GM03348 (cell line): Measurements from ENCODE around the gene MORC1.
"Not testable (repeated sequence)": the region's sequence is repeated elsewhere in the genome, so short reads cannot be mapped to it uniquely, and the experiment has no call there.

Experiments used
- DNase-seq: peaks from one replicate; pipeline ENCODE4 v3.0.0; 2012; ENCODE audit warnings: low spot score

The MORC1 gene

DNA sequence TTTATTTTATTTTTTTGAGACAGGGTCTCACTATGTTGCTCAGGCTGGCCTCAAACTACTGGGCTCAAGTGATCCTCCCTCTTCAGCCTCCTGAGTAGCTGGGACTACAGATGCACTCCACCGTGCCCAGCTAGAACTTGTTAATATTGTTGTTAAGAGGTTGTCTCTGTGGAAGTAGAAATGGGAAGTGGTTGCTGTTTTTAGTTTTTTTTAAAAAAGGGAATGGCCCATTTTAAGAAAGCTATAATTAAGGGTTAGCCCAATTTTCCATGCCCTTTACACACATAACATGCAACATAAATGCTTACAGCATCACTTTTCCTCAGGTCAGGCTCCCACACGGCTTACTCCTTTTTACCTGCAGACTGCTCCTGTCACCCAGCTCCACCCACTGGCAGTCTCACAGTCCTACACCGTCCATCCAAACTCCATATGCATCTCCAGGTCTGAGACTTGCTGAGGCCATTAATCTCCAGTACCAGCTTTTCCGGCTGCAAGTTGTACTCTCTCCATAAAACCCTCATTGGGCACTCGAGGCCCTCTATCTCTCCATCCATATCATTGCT is 19.8 kb downstream of the MORC1 start:
- DNase-seq = no peak

DNA sequence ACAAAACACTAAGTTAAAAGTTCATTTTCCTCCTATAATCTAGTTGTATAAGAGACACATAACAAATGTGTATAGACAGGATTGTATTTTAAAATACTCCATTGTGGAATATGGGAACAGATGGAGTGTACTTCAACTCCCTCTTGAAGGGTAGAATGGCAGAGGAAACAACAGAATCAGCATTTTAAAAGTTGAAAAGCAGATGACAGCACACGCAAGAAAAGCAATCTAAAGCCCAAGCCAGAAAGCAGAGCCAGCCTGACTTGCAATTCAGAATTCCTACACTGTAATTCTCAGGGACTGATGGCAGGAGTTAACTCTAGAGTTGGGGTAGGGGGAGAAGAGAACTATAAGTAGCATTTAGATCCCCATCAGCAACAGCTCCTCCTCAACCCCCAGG is 22.8 kb downstream of the MORC1 start:
- DNase-seq = no peak

DNA sequence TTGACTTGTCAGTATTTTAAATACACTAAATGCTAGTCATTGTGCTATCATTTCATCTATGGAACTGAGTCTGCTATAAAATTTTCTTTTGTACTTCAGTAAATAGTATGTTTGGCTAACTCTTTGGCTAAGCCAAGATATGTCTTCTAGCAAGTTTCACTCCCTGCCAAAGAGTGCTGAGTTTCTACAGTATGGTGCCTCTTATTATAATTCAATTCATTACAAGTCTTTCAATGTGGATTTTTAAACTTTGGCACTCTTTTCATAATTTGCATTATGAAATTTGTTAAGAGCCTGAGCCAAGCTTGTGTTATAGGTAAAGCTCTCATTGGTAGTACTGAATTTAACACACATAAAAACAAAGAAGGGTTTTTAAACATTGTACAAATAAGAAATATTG is 24.4 kb downstream of the MORC1 start:
- no peak for DNase-seq

DNA sequence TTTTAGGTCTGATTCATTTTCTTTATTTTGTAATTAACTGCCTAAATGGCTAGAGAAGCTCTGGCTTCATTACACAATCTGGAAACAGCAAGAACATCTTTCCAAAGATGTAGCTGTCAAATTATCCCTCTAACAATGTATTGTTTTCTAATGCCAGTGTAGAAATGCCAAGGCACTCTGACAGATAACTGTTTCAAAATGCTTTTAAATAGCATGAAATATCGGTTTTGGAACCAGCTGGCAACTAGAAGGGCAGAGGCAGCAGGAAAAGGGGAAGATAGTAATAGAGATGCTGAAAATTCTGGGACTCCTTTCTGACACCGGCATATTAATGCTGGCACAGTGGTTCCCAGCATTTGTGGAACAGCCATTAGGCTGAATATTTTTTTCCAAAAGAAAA is 26.1 kb downstream of the MORC1 start:
- DNase-seq = no peak

DNA sequence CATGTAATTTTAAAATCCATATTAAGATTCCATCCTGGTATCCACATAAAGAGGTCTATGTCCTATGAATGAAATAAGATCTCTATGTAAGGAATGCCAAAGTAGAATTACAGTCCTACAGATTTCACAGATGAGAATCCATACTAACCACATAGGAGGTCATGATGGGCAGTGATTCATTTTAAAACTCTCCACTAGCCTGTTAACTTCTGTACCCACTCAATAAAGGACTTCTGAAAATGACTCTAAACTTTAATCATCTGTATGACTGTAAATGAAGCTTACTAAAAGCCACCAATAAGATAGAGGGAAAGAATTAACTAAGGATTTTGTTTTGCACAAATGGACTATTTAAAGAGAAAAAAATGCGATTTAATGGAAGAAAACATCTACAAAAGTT is 28.7 kb downstream of the MORC1 start:
- DNase-seq = no peak

DNA sequence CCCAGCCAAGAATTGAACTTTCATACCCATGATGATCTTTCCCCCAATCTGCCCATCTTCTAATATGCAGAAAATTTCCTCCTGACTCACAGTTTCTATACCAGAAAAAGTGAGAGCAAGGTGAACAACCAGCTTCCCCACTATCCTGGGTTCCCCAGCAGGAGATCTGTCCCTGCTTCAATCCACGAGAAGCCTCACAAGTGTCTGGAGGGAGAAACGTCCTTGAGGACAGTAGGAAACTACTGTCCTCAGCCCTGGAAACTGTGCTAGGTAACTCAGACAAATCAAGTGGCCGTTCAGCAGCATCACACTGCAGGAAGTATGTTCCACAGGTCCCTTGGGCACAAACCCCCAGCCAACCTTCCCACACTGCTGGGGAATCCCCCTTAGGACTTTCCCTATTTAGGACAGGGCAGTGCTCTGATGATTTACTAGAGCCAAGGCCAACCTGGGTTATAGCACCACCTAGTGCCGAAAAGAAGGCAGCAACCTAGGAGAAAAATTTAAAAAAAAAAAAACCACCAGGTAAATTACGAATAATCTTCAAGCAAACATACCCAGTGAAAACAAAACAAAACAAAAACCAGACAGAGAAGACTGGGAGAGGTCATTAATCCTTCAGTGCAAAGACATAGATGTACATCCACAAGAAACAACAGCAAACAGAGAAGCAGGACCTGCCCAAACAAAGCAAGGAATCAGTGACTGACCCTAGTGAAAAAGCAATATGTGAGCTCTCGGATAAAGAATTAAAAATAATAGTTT is 36.0 kb downstream of the MORC1 start:
- DNase-seq = peak; percentile 55

DNA sequence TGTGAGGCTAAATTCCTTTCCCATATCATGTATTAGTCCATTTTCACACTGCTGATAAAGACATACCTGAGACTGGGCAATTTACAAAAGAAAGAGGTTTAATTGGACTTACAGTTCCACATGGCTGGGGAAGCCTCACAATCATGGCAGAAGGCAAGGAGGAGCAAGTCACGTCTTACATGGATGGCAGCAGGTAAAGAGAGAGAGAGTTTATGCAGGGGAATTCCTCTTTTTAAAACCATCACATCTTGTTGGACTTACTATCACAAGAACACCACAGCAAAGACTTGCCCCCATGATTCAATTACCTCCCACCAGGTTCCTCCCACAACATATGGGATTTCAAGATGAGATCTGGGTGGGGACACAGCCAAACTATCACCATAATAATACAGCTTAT is 37.8 kb downstream of the MORC1 start:
- not testable (repeated sequence) for DNase-seq

DNA sequence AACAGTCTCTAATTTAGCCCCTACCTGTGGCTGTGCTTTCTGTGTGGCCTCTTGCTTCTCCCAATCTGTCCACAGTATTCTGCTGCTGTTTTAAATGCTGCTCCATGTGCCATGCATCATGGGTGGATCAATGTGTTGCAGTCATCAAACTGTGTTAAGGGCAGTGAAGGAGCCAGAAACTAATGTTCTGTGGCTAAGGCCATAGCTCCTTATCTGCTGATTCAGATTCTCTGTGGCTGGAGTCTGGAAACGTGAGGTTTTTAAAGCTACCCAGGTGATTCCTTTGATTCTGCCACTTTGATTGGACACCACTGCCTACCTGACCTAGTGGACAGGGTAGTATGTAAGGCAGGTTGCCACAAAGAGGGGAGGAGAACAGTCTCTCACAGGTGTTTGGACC is 44.8 kb downstream of the MORC1 start:
- DNase-seq = no peak

DNA sequence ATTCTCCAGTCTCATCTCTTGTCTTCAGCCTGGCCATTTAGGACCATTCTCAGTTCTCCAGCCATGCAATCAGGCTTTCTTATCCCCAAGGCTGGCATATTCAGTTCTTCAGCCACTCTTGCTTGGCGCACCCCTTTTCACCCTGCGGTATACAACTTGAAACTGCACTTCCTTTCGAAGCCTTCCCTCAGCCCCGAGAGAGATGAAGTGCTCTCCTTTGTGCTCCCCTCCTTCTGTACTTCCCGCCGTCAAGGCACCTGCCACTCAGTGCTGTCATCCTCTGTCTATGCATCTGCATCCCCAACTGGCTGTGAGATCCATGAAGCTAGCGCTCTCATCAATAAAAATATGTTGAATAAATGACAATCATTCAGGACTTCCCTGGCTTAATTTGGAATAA is 45.7 kb downstream of the MORC1 start:
- DNase-seq = no peak

DNA sequence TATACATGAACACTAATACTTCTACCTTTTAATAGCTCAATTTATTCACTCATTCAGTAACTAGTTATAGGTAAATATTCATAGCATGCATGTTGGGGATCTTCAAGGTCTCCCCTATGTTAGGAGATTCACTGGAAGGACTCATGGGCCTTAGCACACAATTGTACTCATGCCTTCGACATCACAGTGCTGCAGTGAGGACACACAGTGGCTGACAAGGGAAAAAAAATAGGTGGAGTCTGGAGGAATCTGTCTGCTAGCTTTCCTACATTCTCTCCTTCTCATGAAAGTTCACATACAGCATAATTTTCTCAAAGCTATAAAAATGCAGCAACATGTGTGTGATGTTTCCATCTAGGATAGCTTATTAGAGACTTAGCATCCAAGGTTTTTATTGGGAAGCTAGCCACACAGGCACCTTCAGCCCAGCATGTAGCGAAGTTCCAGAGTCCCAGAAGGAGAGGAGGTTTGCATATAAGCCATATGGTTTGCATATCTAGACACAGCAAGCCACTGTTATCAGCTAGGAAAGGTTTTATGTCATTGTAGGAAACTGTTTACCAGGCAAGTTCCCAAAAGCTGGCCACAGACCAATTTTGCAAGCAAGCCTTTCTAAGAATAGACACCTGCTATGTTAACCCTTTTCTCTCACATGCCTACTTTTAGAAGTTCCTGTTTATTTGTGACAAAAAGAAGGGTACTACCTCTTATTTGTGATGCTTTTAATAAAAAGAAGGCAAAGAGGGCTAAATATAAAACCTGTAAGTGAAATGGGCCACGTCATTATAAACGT is 46.4 kb downstream of the MORC1 start:
- DNase-seq = no peak

DNA sequence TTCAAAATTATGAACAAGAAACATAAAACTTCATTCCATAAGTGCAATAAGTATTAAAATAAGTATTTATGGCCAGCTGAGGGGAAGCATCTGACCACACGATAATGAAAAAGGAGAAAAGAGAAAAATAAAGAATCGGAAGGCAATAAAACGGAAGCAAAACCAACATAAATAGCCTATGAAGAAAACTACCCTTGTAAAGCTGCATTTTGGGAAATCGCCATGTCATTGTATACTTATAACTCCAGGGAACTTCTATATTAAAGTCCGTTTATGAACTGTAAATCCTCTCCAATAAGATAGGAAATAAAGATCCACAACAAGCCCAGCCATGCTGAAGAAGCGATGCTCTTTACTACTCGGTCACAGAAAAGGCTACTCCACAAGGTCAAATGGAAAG is 47.7 kb downstream of the MORC1 start:
- DNase-seq = no peak

DNA sequence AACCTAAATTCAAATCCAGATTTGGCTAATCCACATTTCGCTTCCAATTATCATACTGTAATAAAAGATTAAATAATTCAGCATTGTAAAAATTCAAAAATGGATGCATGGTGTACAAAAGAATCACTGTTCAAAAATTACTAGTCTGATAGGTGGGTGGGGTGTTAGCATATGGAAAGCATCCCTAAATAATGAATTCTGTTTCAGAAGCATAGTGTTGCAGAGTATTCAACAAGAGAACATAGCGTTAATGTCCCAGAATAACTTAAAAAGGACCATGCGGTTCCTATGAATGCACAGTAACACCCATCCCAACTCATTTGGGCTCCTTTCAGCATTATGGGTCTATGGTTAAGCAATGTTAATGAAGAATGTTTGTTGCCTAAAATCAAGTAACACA is 51.1 kb downstream of the MORC1 start:
- DNase-seq = no peak

DNA sequence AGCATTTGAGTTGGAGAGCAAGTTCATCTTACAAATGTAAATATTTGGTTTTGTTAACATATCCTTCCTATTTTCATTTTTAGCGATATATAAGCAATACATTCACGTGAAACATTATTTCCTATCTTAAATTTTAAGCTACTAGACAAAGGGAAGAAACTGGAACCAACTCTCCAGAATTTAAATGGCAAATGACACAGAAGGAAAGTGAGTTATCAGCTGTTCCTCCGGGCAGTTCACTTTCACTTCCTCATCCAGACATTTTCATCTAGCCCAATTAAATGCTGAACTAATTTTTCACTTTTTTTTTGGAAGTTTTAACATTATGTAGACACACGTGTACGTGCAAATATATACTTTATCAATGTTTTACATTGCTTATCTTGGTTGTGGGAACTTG is 58.7 kb downstream of the MORC1 start:
- DNase-seq = no peak

DNA sequence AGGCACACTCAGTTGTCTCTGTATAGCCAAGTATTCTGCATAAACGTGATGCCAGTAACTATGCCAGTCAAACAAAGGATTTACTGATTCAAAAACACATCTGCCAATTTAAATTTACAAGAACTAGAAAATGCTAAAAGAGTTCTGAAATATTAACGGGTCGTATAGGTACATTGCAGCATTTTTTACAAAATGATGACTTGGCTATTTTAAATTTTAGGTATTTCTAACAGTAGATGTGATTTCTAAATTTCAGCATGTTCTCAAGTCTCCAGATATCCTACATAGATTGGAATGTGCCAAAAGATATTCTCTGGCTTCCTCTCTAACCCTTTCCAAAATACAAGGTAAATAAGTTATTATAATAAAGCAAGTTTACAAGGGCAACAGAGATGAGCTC is 60.3 kb downstream of the MORC1 start:
- no peak for DNase-seq

DNA sequence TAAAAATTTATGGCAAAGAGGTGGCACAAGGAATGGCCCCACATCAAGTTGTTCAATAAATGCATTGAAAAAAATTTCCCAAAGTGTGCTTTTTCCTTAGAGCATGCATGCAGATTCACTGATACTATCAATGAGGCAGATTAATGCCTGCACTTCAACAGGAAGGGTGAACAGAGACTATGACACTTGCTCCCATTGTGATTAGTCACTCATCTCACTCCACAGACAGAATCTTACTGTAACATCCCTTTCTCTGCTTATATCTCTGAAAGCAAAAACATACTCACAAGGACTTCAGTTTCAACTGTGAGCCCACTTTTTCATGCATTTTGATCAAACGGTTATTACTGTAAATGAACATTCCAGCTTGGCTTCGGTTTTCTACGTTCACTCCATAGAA is 60.9 kb downstream of the MORC1 start:
- DNase-seq = no peak

DNA sequence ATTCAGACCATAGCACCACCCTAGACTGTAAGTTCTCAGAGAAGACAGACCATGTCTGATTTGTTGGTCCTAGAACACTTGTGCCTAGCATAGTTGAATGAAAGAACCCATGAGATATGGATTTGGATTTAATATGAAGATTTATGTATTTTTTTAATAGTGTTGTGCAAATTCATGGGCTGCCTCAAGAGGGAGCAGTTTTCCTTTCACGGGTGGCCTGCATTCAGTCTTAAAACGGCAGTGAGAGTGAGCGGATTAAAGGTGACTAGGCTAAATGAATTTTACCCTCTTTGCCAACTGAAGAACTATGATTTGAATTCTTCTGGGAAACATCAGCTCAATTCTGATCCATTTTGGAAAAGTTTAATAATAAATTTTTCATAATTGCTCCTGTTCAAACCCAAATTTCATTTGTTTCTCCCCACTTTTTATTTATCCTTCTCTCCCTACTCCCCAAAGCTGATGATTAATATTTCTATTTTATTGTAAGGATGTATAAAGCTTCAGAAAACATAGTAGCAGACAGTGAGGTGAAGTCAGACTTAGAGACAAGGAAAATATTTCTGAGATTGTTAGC is 67.3 kb downstream of the MORC1 start:
- peak; percentile 22 for DNase-seq

DNA sequence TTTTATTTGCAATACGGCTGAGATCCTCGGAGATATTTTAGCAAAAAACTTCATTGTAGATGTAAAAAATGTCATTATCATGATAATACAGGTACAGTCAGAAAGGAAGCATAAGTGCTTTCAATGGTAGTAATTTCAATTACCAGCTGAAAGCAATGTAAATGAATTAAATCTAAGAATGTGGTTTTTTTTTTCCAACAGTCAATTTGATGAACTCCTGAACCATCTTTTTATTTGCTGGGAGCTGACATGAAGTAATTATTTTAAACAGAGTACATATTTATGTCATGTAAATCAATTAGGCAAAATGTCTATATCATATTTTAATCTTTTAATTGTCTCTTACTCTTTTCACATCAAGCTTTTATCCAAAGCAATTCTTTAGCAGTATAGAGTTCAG is 70.6 kb downstream of the MORC1 start:
- no peak for DNase-seq

DNA sequence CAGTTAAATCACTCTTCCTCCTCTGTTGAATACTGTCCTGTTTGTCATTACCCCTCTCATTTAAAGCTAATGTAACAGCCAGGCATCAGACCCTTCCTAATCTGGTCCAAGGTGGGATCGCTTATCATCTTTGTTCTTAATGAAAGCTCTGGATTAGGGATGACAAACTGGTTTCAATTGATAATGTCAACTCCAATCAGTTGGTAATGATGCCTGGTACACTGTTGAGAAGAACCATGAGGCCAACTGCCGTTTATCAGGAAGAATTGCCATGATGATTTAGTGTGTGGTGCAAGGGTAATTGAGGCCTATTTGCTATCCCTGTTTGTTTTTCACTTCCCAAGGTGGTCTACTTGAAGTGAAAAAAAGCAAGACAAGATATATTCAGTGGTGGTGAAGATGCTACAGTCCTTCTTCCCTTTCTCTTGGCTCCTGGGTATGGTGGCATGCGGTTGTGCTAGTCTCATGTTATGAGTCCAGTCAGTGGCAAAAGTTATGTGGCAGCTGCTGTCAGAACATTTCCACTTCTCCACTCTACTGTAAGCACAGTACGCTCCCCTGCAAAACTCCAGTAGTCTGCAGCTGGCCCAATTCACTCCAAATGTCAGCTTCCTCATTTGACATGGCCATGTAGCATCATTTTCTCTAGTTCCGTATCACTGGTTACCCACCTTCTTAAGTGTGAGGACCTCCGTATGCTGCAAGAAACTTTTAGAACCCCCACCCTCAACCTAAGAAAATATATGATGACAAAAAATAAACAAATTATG is 72.5 kb downstream of the MORC1 start:
- DNase-seq = no peak

DNA sequence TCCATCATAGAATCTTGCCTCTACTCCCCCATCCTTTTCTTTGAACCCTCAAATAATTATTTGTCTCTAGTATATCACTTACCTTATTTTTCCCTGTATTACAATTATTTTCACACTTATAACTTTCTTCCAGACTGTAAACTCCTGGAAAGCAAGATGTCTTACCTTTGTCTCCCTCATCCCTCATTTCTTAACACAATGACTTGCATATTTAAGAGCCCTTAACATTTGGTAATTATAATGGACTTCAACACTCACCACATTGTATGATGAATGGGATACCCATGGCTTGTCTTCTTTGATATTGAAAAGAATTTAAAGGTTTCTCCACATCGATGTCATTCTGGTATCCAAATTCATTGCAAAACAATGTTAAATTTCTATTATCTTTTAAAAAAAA is 82.9 kb downstream of the MORC1 start:
- DNase-seq = no peak

DNA sequence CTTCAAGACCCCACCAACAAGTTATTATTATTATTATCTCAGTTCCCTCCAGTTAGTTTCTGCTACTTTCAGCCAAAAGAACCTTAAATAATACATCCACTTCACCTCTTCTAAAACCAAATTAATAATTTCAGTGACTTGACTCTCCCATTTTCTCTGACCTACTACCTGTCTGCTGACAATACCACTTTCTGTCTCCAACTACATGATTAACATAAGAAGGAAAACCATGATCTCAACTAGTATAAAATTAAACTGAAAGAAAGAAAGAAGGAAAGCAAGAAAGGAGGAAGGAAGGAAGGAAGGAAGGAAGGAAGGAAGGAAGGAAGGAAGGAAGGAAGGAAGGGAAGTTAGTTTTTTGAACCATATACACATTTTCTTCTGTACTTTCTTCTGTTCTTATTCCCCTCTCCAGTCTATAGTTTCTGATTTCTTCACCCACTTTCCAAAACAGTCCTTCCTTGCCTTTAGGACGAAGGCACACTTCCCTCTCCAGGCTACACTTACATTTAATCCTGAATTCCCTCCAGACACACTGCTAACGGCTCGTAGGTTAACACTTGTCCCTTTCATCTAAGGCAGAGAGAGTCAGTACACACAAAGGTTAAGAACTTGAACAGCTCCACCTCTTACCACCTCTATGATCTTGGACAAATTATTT is 84.8 kb downstream of the MORC1 start:
- DNase-seq = no peak

DNA sequence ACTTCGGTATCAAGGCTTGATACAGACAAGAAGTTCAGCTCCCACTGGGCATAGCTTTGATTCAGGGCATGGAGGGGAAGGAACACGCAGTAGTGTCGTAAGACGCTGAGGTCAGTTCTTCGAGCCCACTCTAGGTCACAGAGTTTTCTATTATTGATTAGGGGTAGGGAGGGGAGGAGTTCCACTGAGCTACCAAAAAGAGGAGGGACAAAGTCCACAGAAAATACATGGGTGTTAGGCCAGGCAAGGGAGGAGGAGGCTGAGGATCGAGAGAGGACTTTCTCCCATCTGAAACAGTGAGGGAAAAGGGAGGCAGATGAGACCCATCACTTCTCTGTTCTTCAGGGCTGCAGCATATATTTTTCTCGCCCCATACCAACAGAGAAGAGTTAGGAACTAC is 89.2 kb downstream of the MORC1 start:
- no peak for DNase-seq

DNA sequence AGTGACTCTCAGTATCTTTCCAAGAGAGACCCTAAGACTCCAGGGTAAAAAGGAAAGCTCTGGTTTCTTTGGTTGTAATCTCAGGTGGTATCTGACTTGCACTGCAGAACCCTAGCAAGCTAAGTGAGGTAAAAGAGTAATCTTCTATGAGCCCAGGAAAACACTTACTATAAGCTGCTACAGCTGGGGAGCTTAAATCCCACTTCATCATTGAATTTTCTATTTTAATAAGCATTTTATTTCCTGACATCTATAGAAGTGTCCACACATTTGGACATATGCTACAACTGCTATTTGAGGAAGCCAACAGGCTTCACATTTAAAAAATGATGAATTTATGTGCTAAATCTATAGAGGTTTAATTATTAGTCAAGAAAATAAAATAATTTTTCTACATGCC is 91.1 kb downstream of the MORC1 start:
- no peak for DNase-seq
